Glutamatergic neuron (in vitro differentiated cells): Measurements from ENCODE around the gene CCRL2. TPM values are rescaled to one million over a fixed set of nuclear protein-coding genes. Genes with fewer than 3 reads are reported as not detected.

ENCODE experiments used
- DNase-seq: peaks from one replicate; pipeline ENCODE4 v3.0.0; 2022
- H3K27ac Mint-ChIP-seq: one replicate; pipeline ENCODE4 v1.8.0; 2020; ENCODE audit warnings: mild to moderate bottlenecking, mixed read lengths, inconsistent platforms; ENCODE audit not compliant: unreplicated experiment
- H3K27me3 Mint-ChIP-seq: one replicate; pipeline ENCODE4 v1.8.0; 2020; ENCODE audit warnings: mild to moderate bottlenecking, moderate library complexity, mixed read lengths, inconsistent platforms; ENCODE audit not compliant: unreplicated experiment
- H3K36me3 Mint-ChIP-seq: one replicate; pipeline ENCODE4 v1.8.0; 2020; ENCODE audit warnings: mild to moderate bottlenecking, mixed read lengths, inconsistent platforms; ENCODE audit not compliant: unreplicated experiment
- H3K4me1 Mint-ChIP-seq: one replicate; pipeline ENCODE4 v1.8.0; 2020; ENCODE audit warnings: mild to moderate bottlenecking, low read depth, mixed read lengths, inconsistent platforms; ENCODE audit not compliant: unreplicated experiment
- H3K4me3 Mint-ChIP-seq: one replicate; pipeline ENCODE4 v1.8.0; 2020; ENCODE audit warnings: mild to moderate bottlenecking, mixed read lengths, inconsistent platforms; ENCODE audit not compliant: unreplicated experiment
- H3K9me3 Mint-ChIP-seq: one replicate; pipeline ENCODE4 v1.8.0; 2020; ENCODE audit warnings: mild to moderate bottlenecking, moderate library complexity, mixed read lengths, inconsistent platforms; ENCODE audit not compliant: unreplicated experiment
- total RNA-seq: library from RNA; stranded (reverse); fragmentation: NEBNext Ultra II Directional; extraction: Animal tissue kit (Norgen Biotek cat#: 25700); gene quantifications from one replicate; pipeline ENCODE4 v1.2.1, GENCODE V29; 2021; ENCODE audit not compliant: unreplicated experiment
- TF ChIP-seq, protein P1 (sequence below): fragments of 200-600 bp; sonication (generic); IDR thresholded peaks from one replicate; pipeline ENCODE4 v1.5.0; 2021; ENCODE audit not compliant: partially characterized antibody, unreplicated experiment

The CCRL2 gene
- total RNA-seq, 1 donor from 2014 or later = not detected

DNA sequence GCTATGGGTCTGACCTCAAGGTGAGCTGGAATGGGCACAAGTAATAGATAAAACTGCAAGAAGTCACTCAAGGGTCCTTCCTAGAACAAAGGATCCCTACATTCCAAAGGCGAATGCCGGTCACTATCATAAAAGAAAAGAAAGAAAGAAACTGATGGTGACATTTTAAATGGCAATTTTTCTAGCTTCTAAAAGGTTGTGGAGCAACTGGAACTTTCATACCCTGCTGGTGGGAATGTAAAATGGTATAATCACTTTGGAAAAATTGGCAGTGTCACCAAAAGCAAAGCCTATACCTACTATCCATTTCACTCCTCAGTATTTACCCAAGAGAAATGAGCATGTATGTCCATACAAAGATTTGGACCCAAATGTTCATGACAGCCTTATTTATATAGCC, 4.2 kb downstream of the CCRL2 start:
- TF ChIP-seq, protein P1, sequence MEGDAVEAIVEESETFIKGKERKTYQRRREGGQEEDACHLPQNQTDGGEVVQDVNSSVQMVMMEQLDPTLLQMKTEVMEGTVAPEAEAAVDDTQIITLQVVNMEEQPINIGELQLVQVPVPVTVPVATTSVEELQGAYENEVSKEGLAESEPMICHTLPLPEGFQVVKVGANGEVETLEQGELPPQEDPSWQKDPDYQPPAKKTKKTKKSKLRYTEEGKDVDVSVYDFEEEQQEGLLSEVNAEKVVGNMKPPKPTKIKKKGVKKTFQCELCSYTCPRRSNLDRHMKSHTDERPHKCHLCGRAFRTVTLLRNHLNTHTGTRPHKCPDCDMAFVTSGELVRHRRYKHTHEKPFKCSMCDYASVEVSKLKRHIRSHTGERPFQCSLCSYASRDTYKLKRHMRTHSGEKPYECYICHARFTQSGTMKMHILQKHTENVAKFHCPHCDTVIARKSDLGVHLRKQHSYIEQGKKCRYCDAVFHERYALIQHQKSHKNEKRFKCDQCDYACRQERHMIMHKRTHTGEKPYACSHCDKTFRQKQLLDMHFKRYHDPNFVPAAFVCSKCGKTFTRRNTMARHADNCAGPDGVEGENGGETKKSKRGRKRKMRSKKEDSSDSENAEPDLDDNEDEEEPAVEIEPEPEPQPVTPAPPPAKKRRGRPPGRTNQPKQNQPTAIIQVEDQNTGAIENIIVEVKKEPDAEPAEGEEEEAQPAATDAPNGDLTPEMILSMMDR = no peak
- Mint-ChIP-seq H3K27me3 (no peaks in the 10 kb centered on the region), H3K4me1 (peaks cover 3% of the 10 kb centered on the region), H3K9me3 (no peaks in the 10 kb centered on the region), H3K4me3 (no peak overlapping the region), H3K27ac (no peak overlapping the region), H3K36me3 (no peaks in the 10 kb centered on the region)
- DNase-seq = no peak

DNA sequence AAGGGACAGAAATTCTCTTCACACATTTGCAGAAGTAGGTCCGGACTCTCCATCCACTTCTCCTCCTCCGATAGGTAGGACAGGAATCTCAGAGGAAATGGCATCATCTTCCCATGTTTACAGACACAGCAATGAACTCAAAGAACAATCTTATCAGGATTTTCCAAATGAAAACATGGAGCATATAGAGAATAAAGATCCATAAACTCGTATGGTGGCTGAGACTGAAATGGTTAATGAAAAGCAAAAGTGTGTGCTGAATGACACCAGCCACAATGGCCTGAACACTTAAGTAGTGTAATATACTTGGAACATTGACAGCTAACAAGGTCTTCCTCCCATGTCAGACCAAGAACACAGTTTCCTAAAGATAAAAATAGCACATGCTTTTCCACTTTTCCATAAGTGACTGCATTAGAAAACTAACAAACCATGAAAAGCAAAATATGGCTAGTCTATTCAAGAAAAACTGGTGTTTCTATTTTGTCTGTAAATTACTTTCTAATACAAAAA, 5.8 kb downstream of the CCRL2 start:
- Mint-ChIP-seq H3K36me3 (no peaks in the 10 kb centered on the region), H3K27ac (no peak overlapping the region), H3K4me1 (peaks cover 3% of the 10 kb centered on the region), H3K4me3 (no peak overlapping the region), H3K9me3 (peaks cover 2% of the 10 kb centered on the region), H3K27me3 (no peaks in the 10 kb centered on the region)
- DNase-seq = no peak
- TF ChIP-seq, protein P1 = no peak

DNA sequence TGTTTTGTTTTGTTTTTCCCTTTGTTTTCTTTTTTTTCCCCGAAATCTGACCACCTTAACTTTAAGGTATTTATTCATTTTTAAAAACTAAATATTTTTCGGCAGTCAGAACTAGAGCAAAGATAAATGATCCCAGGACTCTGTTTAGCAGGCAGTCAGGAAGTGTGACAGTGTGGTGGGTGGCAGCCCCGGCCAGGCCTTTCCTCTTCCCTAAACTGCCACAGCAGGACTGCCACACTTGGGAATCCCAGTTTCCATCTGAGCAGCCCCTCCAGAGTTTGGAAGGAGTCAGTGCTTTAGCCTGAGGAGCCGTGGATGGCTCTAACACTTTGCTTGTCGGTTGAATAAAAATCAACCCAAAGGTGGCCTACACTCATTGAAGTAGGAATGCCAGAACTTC, 6.9 kb downstream of the CCRL2 start:
- no peaks in the 10 kb centered on the region for H3K36me3 Mint-ChIP-seq
- no peak overlapping the region for H3K27ac Mint-ChIP-seq
- H3K4me3 Mint-ChIP-seq = no peak overlapping the region
- H3K4me1 Mint-ChIP-seq = peaks cover 3% of the 10 kb centered on the region
- no peak for DNase-seq
- no peaks in the 10 kb centered on the region for H3K27me3 Mint-ChIP-seq
- peaks cover 2% of the 10 kb centered on the region for H3K9me3 Mint-ChIP-seq
- TF ChIP-seq, protein P1 = no peak

DNA sequence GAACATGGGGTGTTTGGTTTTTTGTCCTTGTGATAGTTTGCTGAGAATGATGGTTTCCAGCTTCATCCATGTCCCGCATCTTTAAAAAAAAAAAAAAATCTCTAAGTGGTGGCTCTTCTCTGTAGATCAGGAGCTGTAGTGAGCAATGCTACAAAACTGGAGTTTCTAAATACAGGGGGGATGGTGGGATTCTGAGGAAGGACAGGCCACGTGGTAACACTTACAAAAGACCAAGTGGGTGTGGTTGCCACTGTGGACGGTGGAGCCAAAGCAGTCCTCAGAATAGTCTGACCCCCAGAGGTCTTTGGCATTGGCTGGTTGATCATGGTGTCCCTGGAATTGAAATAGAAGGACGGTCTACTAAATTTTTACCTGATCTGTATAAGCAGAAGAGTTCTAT, 7.7 kb downstream of the CCRL2 start:
- H3K9me3 Mint-ChIP-seq = peaks cover 2% of the 10 kb centered on the region
- H3K27me3 Mint-ChIP-seq = no peaks in the 10 kb centered on the region
- H3K36me3 Mint-ChIP-seq = no peaks in the 10 kb centered on the region
- H3K4me3 Mint-ChIP-seq = no peak overlapping the region
- peaks cover 3% of the 10 kb centered on the region for H3K4me1 Mint-ChIP-seq
- no peak for DNase-seq
- H3K27ac Mint-ChIP-seq = no peak overlapping the region
- TF ChIP-seq, protein P1 = no peak

DNA sequence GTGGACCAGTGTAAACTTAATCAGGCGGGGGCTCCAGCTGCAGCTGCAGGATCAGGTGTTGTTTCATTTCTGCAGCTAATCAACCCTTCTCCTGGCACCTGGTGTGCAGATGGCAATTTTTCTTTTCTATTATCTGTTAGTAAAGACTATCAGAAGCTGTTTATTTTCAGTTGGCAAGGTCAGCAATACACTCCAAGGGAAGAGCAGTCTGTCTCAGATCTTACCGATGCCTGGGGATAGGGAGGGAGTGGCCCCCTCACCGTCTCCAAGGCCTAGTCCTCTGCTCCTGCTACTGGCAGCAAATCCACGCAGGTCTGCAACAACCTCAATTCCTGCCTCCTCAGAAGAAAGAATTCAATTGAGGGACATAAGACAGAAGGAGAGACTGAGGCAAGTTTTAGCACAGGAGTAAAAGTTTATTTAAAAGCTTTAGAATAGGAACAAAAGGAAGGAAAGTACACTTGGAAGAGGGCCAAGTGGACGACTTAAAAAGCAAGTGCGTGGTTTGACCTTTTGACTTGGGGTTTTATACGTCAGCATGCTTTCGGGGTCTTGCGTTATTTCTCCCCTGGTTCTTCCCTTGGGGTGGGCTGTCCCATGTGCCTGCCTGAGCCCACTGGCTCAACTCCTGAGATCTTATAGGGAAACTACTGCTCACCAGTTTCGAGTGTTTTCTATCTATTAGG, 9.2 kb downstream of the CCRL2 start:
- peaks cover 2% of the 10 kb centered on the region for H3K27me3 Mint-ChIP-seq
- no peak for DNase-seq
- no peak overlapping the region for H3K27ac Mint-ChIP-seq
- H3K4me1 Mint-ChIP-seq = no peaks in the 10 kb centered on the region
- TF ChIP-seq, protein P1 = no peak
- H3K9me3 Mint-ChIP-seq = peaks cover 2% of the 10 kb centered on the region
- H3K4me3 Mint-ChIP-seq = no peak overlapping the region
- no peaks in the 10 kb centered on the region for H3K36me3 Mint-ChIP-seq
